ENCODE measurements around the gene ALS2. TPM values are rescaled to one million over a fixed set of nuclear protein-coding genes. Genes with fewer than 3 reads are reported as not detected.
A peak's percentile ranks its signal among the peaks of the same experiment; 100 is the strongest.

ALS2 gene
- total RNA-seq, 1 experiment from 2014 or later = 28.4 TPM

DNA sequence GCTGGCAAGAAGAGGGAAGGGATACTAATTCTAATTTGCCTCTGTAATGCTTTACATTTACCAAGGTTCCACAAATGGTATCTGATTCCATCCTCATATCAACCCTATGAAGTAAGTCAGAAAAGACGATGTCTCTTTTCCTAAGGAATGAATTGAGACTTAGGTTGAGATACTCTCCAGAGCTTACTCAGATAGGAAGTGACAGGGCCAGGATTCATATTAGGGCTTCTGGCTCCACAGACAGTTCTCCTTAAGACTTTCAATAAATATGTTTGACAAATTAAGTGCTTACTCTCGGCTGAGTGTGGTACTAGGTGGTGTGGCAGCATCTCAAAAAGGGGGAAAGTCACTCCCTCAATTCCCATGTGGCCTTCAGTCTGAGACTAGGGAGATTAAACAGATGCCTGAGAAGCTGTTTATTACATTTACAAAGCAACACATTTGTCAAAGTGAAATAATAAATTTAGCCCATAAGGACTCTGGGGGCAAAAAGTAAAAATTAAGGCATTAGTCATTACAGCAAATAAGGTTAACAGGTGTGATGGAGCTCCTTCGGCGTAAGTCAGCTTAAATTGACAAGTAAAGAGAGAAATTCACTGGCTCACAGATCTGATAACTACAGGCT lies 39.8 kb upstream of the ALS2 start:
- no peak overlapping the region for H2BK120ac ChIP-seq (ENCODE audit: low read depth, low read length, poor library complexity, severe bottlenecking)
- no peak overlapping the region for H3K9ac ChIP-seq (ENCODE audit: extremely low read depth, insufficient read length, low read length)
- no peak overlapping the region for H3K4me2 ChIP-seq (ENCODE audit: insufficient read depth, insufficient read length, low read length)
- no peaks in the 10 kb centered on the region for H4K20me1 ChIP-seq (ENCODE audit: control insufficient read depth, insufficient read depth, insufficient read length)
- H3K79me2 ChIP-seq (ENCODE audit: insufficient read depth, low read length) = no peaks in the 10 kb centered on the region
- no peak overlapping the region for H4K5ac ChIP-seq (ENCODE audit: insufficient read length, low read depth, low read length)
- no peak overlapping the region for H3K23ac ChIP-seq (ENCODE audit: insufficient read length, low read depth, low read length)
- no peak overlapping the region for H3K14ac ChIP-seq (ENCODE audit: insufficient read depth, low read length)
- peaks cover 0 to 10% (median 7%) of the 10 kb centered on the region in 3 experiments; a peak in 4 of 7 replicates for H3K36me3 Mint-ChIP-seq (ENCODE audit: insufficient read depth in 1 of 3, low read depth in 3 of 3)
- H2BK12ac ChIP-seq (ENCODE audit: insufficient read length, low read depth, low read length) = no peak overlapping the region
- H3K4me1 ChIP-seq (ENCODE audit: insufficient read depth, low read length) = 0 out of 2 replicates have a peak, but pooled peaks cover 3% of the 10 kb centered on the region
- no peak for DNase-seq
- H3K4ac ChIP-seq (ENCODE audit: low read depth, low read length) = no peak overlapping the region
- no peaks in the 10 kb centered on the region for H3K9me3 ChIP-seq (ENCODE audit: control insufficient read depth, low read depth, low read length)
- H3K27ac Mint-ChIP-seq = peak overlapping the region in 1 of 3 experiments; percentile 46; a peak in 2 of 7 replicates
- H3K18ac ChIP-seq (ENCODE audit: insufficient read length, low read depth, low read length) = no peak overlapping the region
- no peak overlapping the region for H2AK5ac ChIP-seq (ENCODE audit: insufficient read length, low read length)
- no peaks in the 10 kb centered on the region; the same call in 1 of the 2 replicates for H3K27me3 Mint-ChIP-seq (ENCODE audit: low read depth)
- H3K27ac ChIP-seq (ENCODE audit: insufficient read length, low read depth, low read length) = no peak overlapping the region
- no peaks in the 10 kb centered on the region for H3K23me2 ChIP-seq (ENCODE audit: insufficient read length, low read depth, low read length, poor library complexity, severe bottlenecking)
- no peaks in the 10 kb centered on the region for H3K27me3 ChIP-seq (ENCODE audit: insufficient read depth, low read length)
- no peak overlapping the region for H2BK15ac ChIP-seq (ENCODE audit: low read depth, low read length)
- H2BK20ac ChIP-seq (ENCODE audit: low read depth, low read length, poor library complexity, severe bottlenecking) = no peak overlapping the region
- no peaks in the 10 kb centered on the region for H3K79me1 ChIP-seq (ENCODE audit: insufficient read depth, low read depth, low read length, poor library complexity, severe bottlenecking)
- H3T11ph ChIP-seq (ENCODE audit: low read length) = no peak overlapping the region
- H3K56ac ChIP-seq (ENCODE audit: insufficient read length, low read depth, low read length) = no peak overlapping the region
- TF ChIP-seq, protein P1, sequence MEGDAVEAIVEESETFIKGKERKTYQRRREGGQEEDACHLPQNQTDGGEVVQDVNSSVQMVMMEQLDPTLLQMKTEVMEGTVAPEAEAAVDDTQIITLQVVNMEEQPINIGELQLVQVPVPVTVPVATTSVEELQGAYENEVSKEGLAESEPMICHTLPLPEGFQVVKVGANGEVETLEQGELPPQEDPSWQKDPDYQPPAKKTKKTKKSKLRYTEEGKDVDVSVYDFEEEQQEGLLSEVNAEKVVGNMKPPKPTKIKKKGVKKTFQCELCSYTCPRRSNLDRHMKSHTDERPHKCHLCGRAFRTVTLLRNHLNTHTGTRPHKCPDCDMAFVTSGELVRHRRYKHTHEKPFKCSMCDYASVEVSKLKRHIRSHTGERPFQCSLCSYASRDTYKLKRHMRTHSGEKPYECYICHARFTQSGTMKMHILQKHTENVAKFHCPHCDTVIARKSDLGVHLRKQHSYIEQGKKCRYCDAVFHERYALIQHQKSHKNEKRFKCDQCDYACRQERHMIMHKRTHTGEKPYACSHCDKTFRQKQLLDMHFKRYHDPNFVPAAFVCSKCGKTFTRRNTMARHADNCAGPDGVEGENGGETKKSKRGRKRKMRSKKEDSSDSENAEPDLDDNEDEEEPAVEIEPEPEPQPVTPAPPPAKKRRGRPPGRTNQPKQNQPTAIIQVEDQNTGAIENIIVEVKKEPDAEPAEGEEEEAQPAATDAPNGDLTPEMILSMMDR (conservative IDR thresholded peaks at IDR 0.05) = no peak
- no peak overlapping the region for H2BK5ac ChIP-seq (ENCODE audit: insufficient read length, low read length)
- H3K4me3 Mint-ChIP-seq = no peak overlapping the region
- no CpG with 5 or more reads among the region's 4 CpGs for WGBS (ENCODE audit: extremely low coverage, insufficient read length, low lambda C conversion rate)
- peaks cover 9 to 11% of the 10 kb centered on the region in 2 experiments; a peak in 3 of 4 replicates for H3K4me1 Mint-ChIP-seq
- H4K8ac ChIP-seq (replicated peaks; ENCODE audit: insufficient read length, low read depth, low read length) = no peak overlapping the region
- H2AFZ ChIP-seq (ENCODE audit: low read length) = no peak overlapping the region
- no peak overlapping the region for H4K91ac ChIP-seq (ENCODE audit: insufficient read length, low read depth, low read length)
- peaks cover 8 to 13% of the 10 kb centered on the region in 2 experiments for H3K9me3 Mint-ChIP-seq
